Omental fat pad (tissue), 4 donors: ENCODE data around the gene ARHGEF37. TPM values are rescaled to one million over a fixed set of nuclear protein-coding genes. Genes with fewer than 3 reads are reported as not detected.

ENCODE experiments used
- ATAC-seq: fragments of 150-250 bp; one replicate; pipeline ENCODE4 v1.9.1; 2016; ENCODE audit warnings: mild to moderate bottlenecking, moderate library complexity; ENCODE audit not compliant: low FRiP score
- DNase-seq: peaks from one replicate; pipeline ENCODE4 v3.0.0-alpha.2; 2019; ENCODE audit warnings: low spot score
- total RNA-seq, 4 donors: library from RNA; depleted of rRNA; stranded (reverse); fragments of >200 nt; gene quantifications; one replicate each; pipeline ENCODE4 v1.1.0, GENCODE V29; 2016
- TF ChIP-seq, protein P1 (sequence below), 3 donors: fragments of 450-650 bp; IDR thresholded peaks; one replicate each; pipeline ENCODE4 v1.5.1; 2016 to 2017; ENCODE audit warnings: antibody characterized with exemption in 3 of 3, mild to moderate bottlenecking in 3 of 3, moderate library complexity in 2 of 3

ARHGEF37 gene
- total RNA-seq, 4 donors from 2014 or later, result 3.1 to 8.5 (median 4.6) TPM

DNA sequence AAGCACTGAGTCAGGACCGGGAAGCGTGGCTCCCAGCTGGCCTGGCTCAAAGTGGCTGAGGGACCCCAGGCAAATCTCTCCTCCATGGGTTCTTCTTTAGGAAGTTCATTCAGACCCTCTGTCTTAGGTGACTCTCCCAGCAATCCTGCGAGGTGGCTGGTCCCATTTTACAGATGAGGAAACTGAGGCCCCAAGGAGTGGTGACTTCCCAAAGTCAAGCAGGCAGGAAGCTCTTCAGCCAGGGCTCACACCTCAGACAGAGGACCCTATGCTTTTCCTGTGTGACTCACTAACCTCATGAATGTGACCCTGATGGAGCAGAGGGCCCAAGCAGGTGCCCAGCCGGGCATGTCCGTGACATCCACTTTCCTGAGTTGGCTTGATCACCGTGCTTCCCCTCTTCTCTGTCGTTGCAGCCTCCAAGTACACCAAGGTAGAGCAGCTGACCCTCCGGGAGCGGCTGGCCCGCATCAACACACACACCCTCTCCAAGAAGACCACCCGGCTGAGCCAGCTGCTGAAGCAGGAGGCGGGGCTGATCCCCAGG, 36.5 kb downstream of the ARHGEF37 start:
- ATAC-seq, result no peak
- no peak for DNase-seq
- TF ChIP-seq, protein P1, sequence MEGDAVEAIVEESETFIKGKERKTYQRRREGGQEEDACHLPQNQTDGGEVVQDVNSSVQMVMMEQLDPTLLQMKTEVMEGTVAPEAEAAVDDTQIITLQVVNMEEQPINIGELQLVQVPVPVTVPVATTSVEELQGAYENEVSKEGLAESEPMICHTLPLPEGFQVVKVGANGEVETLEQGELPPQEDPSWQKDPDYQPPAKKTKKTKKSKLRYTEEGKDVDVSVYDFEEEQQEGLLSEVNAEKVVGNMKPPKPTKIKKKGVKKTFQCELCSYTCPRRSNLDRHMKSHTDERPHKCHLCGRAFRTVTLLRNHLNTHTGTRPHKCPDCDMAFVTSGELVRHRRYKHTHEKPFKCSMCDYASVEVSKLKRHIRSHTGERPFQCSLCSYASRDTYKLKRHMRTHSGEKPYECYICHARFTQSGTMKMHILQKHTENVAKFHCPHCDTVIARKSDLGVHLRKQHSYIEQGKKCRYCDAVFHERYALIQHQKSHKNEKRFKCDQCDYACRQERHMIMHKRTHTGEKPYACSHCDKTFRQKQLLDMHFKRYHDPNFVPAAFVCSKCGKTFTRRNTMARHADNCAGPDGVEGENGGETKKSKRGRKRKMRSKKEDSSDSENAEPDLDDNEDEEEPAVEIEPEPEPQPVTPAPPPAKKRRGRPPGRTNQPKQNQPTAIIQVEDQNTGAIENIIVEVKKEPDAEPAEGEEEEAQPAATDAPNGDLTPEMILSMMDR (IDR thresholded peaks at IDR 0.05), result no peak

DNA sequence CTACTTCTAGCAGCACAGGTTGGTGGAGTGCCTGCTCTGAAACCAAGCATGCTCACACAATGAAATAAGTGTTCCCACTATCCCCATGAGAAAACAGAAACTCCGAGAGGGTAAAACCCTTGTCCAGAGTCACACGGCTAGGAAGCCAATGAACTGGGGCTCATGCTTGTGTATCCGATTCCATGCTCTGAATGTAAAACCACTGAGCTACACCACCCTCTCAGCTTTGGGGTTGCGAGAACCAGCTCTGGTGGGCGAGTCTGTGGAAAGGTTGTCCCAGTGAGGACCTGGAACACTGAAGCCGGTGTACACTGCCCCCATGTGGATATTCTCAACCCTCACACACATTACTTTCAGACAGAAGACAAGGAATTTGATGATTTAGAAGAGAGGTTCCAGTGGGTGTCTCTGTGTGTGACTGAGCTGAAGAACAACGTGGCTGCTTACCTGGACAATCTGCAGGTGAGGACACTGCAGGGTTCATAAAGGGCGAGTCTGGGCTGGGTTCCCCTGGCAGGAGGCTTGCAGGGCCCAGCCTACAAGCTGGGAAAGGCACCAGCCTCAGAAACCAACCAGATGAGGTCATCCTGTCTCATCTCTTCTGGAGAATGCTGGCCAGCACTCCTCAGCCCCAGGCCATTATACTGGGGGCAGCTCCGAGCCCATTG, 37.4 kb downstream of the ARHGEF37 start:
- ATAC-seq, result peak; percentile 77
- no peak for DNase-seq
- TF ChIP-seq, protein P1 (IDR thresholded peaks at IDR 0.05), result no peak

DNA sequence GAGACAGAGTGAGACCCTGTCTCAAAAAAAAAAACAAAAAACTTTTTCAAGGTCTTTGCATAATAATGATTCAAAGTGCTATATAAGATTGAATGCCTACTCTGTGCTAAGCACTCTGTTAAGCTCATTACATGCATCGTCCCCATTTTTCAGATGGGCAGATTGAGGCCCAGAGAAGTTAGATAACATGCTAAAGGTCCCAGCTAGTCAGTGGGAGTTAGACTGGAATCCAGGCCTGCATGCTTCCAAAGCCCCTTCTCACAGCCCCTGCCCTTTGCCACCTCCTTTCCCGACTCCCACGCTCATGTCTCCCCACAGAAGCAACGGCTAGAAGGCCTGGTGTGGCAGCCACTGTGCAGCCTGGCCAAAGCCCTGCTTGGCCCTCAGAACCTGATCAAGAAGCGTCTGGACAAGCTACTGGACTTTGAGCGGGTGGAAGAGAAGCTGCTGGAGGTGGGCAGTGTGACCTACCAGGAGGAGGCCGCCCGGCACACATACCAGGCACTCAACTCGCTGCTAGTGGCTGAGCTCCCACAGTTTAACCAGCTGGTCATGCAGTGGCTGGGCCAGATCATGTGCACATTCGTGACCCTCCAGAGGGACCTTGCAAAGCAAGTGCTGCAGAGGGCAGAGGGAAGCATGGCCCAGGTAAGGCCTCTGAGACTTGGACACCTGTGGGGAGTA, 40.3 kb downstream of the ARHGEF37 start:
- TF ChIP-seq, protein P1 (IDR thresholded peaks at IDR 0.05), result no peak
- no peak for ATAC-seq
- DNase-seq, result no peak

DNA sequence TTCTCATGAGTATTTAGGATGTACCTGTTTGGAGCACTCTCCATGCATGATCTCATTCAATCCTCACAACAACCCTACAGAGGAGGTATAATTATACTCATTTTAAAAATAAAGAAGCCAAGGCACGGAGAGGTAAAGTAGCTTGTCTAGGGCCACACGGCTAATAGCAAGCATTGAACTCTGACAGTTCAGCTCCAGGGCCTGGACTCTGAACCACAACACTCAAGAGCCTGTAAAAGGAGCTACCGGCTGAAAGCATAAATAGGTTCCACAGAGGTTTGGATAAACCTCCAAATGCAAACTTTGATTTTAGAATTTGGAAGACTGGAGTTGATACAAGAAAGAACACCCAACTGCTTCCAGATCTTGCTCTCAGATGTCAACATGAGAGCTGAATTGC, 41.2 kb downstream of the ARHGEF37 start:
- TF ChIP-seq, protein P1 (IDR thresholded peaks at IDR 0.05), result no peak
- no peak for ATAC-seq
- no peak for DNase-seq

DNA sequence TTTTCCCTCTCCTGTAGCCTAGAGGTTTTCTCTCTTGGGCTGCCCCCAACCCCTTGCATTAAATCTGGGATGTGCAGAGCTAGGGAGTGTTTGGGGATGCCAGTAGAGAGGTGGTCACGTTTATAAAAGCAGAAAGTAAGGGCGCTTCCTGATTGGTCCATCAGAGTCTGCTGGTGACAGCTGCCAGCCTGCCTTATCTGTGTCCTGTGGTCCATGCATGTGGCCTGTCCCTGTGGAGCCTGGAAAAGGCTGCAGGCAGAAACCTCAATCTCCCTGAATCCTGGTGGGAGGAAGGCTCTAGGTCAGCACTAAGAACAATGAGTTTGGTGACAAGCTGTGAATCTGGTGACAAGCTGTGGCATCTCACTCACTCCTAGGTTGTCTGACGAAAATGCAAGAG, 42.2 kb downstream of the ARHGEF37 start:
- TF ChIP-seq, protein P1 (IDR thresholded peaks at IDR 0.05), result no peak

DNA sequence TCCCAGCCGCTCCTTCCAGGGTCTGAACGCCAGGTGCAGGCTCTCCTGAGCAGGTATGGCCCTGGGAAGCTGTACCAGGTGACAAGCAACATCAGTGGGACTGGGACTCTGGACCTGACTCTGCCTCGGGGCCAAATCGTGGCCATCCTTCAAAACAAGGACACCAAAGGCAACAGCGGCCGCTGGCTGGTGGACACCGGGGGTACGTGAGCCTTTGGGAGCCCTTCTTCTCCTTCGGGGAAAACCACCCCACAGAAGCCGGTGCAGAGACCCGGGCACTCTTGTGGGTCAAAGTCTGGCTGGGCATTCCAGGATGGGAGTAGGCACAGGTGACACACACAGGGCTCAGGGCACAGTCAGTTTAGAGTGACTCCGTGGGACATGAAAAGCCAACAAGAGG, 45.8 kb downstream of the ARHGEF37 start:
- no peak for ATAC-seq
- TF ChIP-seq, protein P1 (IDR thresholded peaks at IDR 0.05), result no peak
- DNase-seq, result no peak

More for the DNA sequence above, 42.2 kb downstream of the ARHGEF37 start:
- no peak for ATAC-seq
- DNase-seq, result no peak
